HG03378 (cell line): ENCODE measurements around the gene PRCD.
"Not testable (repeated sequence)": the region's sequence is repeated elsewhere in the genome, so short reads cannot be mapped to it uniquely, and the experiment has no call there.

Source experiments
- ATAC-seq: cut with Tn5 transposase; IDR thresholded peaks from one replicate; pipeline ENCODE4 v1.9.1; 2021; ENCODE audit warnings: mild to moderate bottlenecking, moderate library complexity; ENCODE audit not compliant: unreplicated experiment

PRCD gene

GRCh38 chr17:76551685-76552084 lies 11.8 kb downstream of the PRCD start:
- no peak for ATAC-seq

GRCh38 chr17:76553178-76553908 lies 13.5 kb downstream of the PRCD start:
- no peak for ATAC-seq

GRCh38 chr17:76554131-76554530 lies 14.3 kb downstream of the PRCD start:
- ATAC-seq = no peak

GRCh38 chr17:76556765-76557367 lies 17.0 kb downstream of the PRCD start:
- ATAC-seq = peak; percentile 38

GRCh38 chr17:76557368-76558197 lies 17.7 kb downstream of the PRCD start:
- ATAC-seq = peak; percentile 67

GRCh38 chr17:76558198-76559095 lies 18.6 kb downstream of the PRCD start:
- ATAC-seq = no peak

GRCh38 chr17:76559460-76559859 lies 19.6 kb downstream of the PRCD start:
- not testable (repeated sequence) for ATAC-seq

GRCh38 chr17:76560036-76560876 lies 20.4 kb downstream of the PRCD start:
- no peak for ATAC-seq

- no peak for ATAC-seq
Measured at GRCh38 chr17:76560877-76561221, 21.0 kb downstream of the PRCD start.

GRCh38 chr17:76561332-76561731 lies 21.5 kb downstream of the PRCD start:
- ATAC-seq = no peak

- no peak for ATAC-seq
Measured at GRCh38 chr17:76561799-76562268, 22.0 kb downstream of the PRCD start.

- no peak for ATAC-seq
Measured at GRCh38 chr17:76562734-76563148, 22.9 kb downstream of the PRCD start.

- ATAC-seq = not testable (repeated sequence)
Measured at GRCh38 chr17:76563359-76563758, 23.5 kb downstream of the PRCD start.

GRCh38 chr17:76564991-76565727 lies 25.3 kb downstream of the PRCD start:
- ATAC-seq = not testable (repeated sequence)

GRCh38 chr17:76565728-76566612 lies 26.1 kb downstream of the PRCD start:
- no peak for ATAC-seq

- no peak for ATAC-seq
Measured at GRCh38 chr17:76566613-76566943, 26.7 kb downstream of the PRCD start.

GRCh38 chr17:76566988-76567431 lies 27.2 kb downstream of the PRCD start:
- ATAC-seq = no peak
